Testis (tissue), 3 donors: ENCODE results near the gene SPON1. TPM values are rescaled to one million over a fixed set of nuclear protein-coding genes. Genes with fewer than 3 reads are reported as not detected.

ENCODE experiments used
- DNase-seq: peaks from one replicate; pipeline ENCODE4 v3.0.0-alpha.2; 2019
- H3K27ac ChIP-seq, 2 donors: fragments of 200-600 bp; sonication (generic); one replicate each; pipeline ENCODE4 v1.5.1; 2019
- H3K27me3 ChIP-seq: fragments of 200-600 bp; sonication (generic); one replicate; pipeline ENCODE4 v1.5.1; 2019
- H3K36me3 ChIP-seq: fragments of 200-600 bp; sonication (generic); one replicate; pipeline ENCODE4 v1.5.1; 2017; ENCODE audit warnings: low read depth; ENCODE audit errors: missing control alignments
- H3K4me1 ChIP-seq: fragments of 200-600 bp; sonication (generic); one replicate; pipeline ENCODE4 v1.5.1; 2019
- H3K4me3 ChIP-seq, 2 donors: fragments of 200-600 bp; sonication (generic); one replicate each; pipeline ENCODE4 v1.5.1; 2017 to 2019
- H3K9me3 ChIP-seq: fragments of 200-600 bp; sonication (generic); one replicate; pipeline ENCODE4 v1.5.1; 2017
- CTCF ChIP-seq, 3 experiments: fragments of 450-650 bp in 2 of 3; fragments of 200-600 bp in 1 of 3; sonication (generic) in 1 of 3; IDR thresholded peaks; one replicate each; pipeline ENCODE4 v1.5.1; 2016 to 2019; ENCODE audit warnings: antibody characterized with exemption in 3 of 3, mild to moderate bottlenecking in 2 of 3, moderate library complexity in 1 of 3
- POLR2A ChIP-seq: fragments of 450-650 bp; IDR thresholded peaks from one replicate; pipeline ENCODE4 v1.6.1; 2017; ENCODE audit warnings: antibody characterized with exemption, mild to moderate bottlenecking, moderate library complexity
- WGBS, 2 donors: methylation state at CpG; one replicate each; pipeline ENCODE4 v1.1.5; 2018; 5-methylcytosine and 5-hydroxymethylcytosine counted together
- intact Hi-C: fragments of 100-400 bp; cut with DNase I; formaldehyde crosslinking; loops from one replicate; pipeline ENCODE4 v1.15.1; 2023; ENCODE audit warnings: low total_unique reads
- polyA plus RNA-seq: library from polyadenylated mRNA; stranded (reverse); fragments of 350-450 nt; fragmentation: Illumina TruSeq; extraction: RNeasy Lipid Tissue Mini Kit (QIAGEN cat#74804); gene quantifications from one replicate; pipeline ENCODE4 v1.2.3, GENCODE V29; 2014; ENCODE audit warnings: low read depth, low replicate concordance; ENCODE audit not compliant: insufficient read depth
- total RNA-seq, 2 donors: library from RNA; depleted of rRNA; stranded (reverse); fragments of >200 nt; gene quantifications; one replicate each; pipeline ENCODE4 v1.2.3, GENCODE V29; 2016

SPON1 gene
- total and polyA plus RNA-seq, 3 donors from 2014 or later, result 6.9 to 11.9 (median 7.6) TPM

GRCh38 chr11:14308114-14308896, 345.8 kb downstream of the SPON1 start:
- Histone ChIP-seq H3K27ac (no peak overlapping the region), H3K27me3 (no peaks in the 10 kb centered on the region), H3K36me3 (no peaks in the 10 kb centered on the region), H3K4me1 (no peaks in the 10 kb centered on the region), H3K4me3 (no peak overlapping the region), H3K9me3 (no peaks in the 10 kb centered on the region)
- no peak for TF ChIP-seq POLR2A
- no peak for TF ChIP-seq CTCF (IDR thresholded peaks at IDR 0.05)
- intact Hi-C loops, result no loop called here
- WGBS, 2 donors, result 56 to 59% methylated on average over 5 of the region's 5 CpGs
- DNase-seq, result no peak

DNA sequence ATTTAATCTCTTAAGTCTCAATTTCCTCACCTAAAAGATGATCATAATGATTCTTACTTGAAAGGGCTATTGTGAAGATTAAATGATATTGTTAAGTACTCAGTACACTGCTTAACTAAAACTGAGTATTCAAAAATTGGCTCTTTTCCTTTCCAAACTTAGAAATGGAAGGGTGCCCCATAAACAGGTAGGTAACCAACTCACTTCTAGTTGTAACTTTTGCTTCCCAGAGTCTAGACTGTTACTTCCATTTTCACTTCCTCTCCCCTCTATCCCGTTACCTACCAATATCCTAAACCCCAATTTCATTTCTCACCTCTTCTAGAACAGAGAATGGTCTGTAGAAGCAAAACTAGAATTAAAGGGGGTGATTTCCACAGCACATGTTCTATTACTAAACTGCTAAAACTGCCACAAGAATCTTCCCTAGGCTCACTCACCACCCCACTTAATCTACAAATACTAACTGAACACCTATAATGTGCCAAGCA, 346.4 kb downstream of the SPON1 start:
- Histone ChIP-seq H3K36me3 (no peaks in the 10 kb centered on the region), H3K9me3 (no peaks in the 10 kb centered on the region), H3K27ac (no peak overlapping the region), H3K4me3 (no peak overlapping the region), H3K27me3 (no peaks in the 10 kb centered on the region), H3K4me1 (no peaks in the 10 kb centered on the region)
- TF ChIP-seq CTCF (IDR thresholded peaks at IDR 0.05), result no peak
- TF ChIP-seq POLR2A, result no peak
- DNase-seq, result no peak
- WGBS, 2 donors, result 89 to 96% methylated on average over 1 of the region's 1 CpG
- intact Hi-C loops, result no loop called here

DNA sequence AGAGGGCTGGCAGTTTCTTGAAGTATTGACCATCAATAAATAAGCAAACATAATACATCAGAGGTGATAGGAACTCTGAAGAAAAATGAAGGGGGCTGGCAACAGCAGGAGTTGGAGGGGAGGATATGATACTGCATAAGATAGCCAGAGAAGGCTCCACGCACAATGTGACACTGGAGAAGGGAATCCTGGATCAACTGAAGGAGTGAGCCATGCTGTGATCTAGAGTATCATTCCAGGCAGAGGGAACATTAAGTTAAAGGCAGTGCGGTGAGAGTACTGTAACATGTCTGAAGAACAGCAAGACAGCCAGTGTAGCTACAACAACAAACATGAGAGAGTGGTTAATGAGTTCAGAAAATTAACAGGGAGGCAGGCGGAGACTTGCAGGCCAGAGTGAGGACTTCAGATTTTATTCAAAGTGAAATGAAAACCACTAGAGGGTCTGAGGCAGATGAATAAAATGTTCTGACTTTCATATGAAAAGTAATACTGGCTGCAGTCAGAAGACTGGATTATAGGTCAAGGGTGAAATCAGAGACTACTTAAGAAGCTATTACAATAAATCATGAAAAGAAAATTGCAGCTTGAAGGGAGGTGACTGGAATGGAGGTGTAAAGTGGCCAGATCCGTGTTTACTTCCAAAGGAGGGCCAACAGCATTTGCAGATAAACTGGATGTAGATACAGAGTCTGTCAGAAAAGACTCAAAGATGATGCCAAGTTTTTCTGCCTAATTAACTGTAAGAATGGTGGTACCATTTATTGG, 347.1 kb downstream of the SPON1 start:
- Histone ChIP-seq H3K9me3 (no peaks in the 10 kb centered on the region), H3K36me3 (no peaks in the 10 kb centered on the region), H3K27ac (no peak overlapping the region), H3K27me3 (no peaks in the 10 kb centered on the region), H3K4me3 (no peak overlapping the region), H3K4me1 (no peaks in the 10 kb centered on the region)
- TF ChIP-seq POLR2A, result no peak
- no peak for TF ChIP-seq CTCF (IDR thresholded peaks at IDR 0.05)
- WGBS, 2 donors, result 80 to 83% methylated on average over 4 of the region's 4 CpGs
- intact Hi-C loops, result no loop called here
- no peak for DNase-seq

GRCh38 chr11:14310679-14311078, 348.2 kb downstream of the SPON1 start:
- 44 to 57% methylated on average over 1 of the region's 1 CpG for whole genome bisulfite sequencing, 2 donors
- H3K27ac ChIP-seq, result no peak overlapping the region

More at GRCh38 chr11:14310679-14311078, 348.2 kb downstream of the SPON1 start:
- no peak for DNase-seq
- H3K36me3 ChIP-seq, result no peaks in the 10 kb centered on the region
- no peak overlapping the region for H3K4me3 ChIP-seq
- H3K4me1 ChIP-seq, result no peaks in the 10 kb centered on the region
- intact Hi-C loops, result no loop called here
- no peak for TF ChIP-seq CTCF (IDR thresholded peaks at IDR 0.05)
- TF ChIP-seq POLR2A, result no peak
- H3K9me3 ChIP-seq, result no peaks in the 10 kb centered on the region
- H3K27me3 ChIP-seq, result no peaks in the 10 kb centered on the region
